WTC11 (cell line): ENCODE measurements around the gene ITPR2. TPM values are rescaled to one million over a fixed set of nuclear protein-coding genes. Genes with fewer than 3 reads are reported as not detected.
"Not testable (repeated sequence)": the region's sequence is repeated elsewhere in the genome, so short reads cannot be mapped to it uniquely, and the experiment has no call there.

Source experiments
- ATAC-seq: fragments of 200-7000 bp; cut with Tn5 transposase; 2 replicates; pipeline ENCODE4 v1.10.0; 2021; ENCODE audit warnings: mild to moderate bottlenecking, moderate library complexity
- CTCF ChIA-PET: fragments of 300-600 bp; sonication (Branson Sonifier 250); formaldehyde crosslinking; loops from one replicate; lab custom pipeline; 2021; ENCODE audit warnings: antibody characterized with exemption; lab: Charles Lee
- POLR2A ChIA-PET: fragments of 350-600 bp; sonication (Branson Sonifier 250); formaldehyde crosslinking; loops from one replicate; lab custom pipeline; 2021; ENCODE audit warnings: antibody characterized with exemption; lab: Charles Lee
- DNase-seq: peaks from one replicate; pipeline ENCODE4 v3.0.0; 2021; ENCODE audit warnings: low spot score
- H3K27ac Mint-ChIP-seq: 2 replicates; pipeline ENCODE4 v1.8.0; 2021; ENCODE audit warnings: mixed read lengths
- H3K27me3 Mint-ChIP-seq: 2 replicates; pipeline ENCODE4 v1.8.0; 2021; ENCODE audit warnings: low read depth, mild to moderate bottlenecking, moderate library complexity, mixed read lengths
- H3K36me3 Mint-ChIP-seq: 2 replicates; pipeline ENCODE4 v1.8.0; 2021; ENCODE audit warnings: mixed read lengths
- H3K4me1 Mint-ChIP-seq: 2 replicates; pipeline ENCODE4 v1.8.0; 2022; ENCODE audit warnings: mixed read lengths
- H3K4me3 Mint-ChIP-seq: 2 replicates; pipeline ENCODE4 v1.8.0; 2021; ENCODE audit warnings: mild to moderate bottlenecking, moderate library complexity, mixed read lengths
- H3K9me3 Mint-ChIP-seq: 2 replicates; pipeline ENCODE4 v1.8.0; 2021; ENCODE audit warnings: mixed read lengths
- CBFB ChIP-seq: sonication (generic); formaldehyde crosslinking; IDR thresholded peaks from 2 replicates; pipeline ENCODE4 v1.8.1; 2022; ENCODE audit warnings: mild to moderate bottlenecking, low read depth, missing genetic modification reagents
- CDX4 ChIP-seq: fragments of 250-450 bp; sonication (Bioruptor Pico); IDR thresholded peaks from 2 replicates; pipeline ENCODE4 v1.9.0; 2021; ENCODE audit warnings: moderate library complexity, mild to moderate bottlenecking, inconsistent platforms, borderline replicate concordance
- E2F1 ChIP-seq: sonication (generic); formaldehyde crosslinking; IDR thresholded peaks from 2 replicates; pipeline ENCODE4 v1.8.0; 2022; ENCODE audit warnings: mild to moderate bottlenecking, missing genetic modification reagents
- FOXK1 ChIP-seq: sonication (generic); formaldehyde crosslinking; IDR thresholded peaks from 2 replicates; pipeline ENCODE4 v1.8.0; 2022; ENCODE audit warnings: mild to moderate bottlenecking, moderate library complexity, missing genetic modification reagents
- GABPB1 ChIP-seq: sonication (generic); formaldehyde crosslinking; IDR thresholded peaks from 2 replicates; pipeline ENCODE4 v1.8.1; 2023; ENCODE audit warnings: mild to moderate bottlenecking, missing genetic modification reagents
- MXD4 ChIP-seq: fragments of 250-450 bp; sonication (Bioruptor Pico); IDR thresholded peaks from 2 replicates; pipeline ENCODE4 v1.8.0; 2021; ENCODE audit warnings: mild to moderate bottlenecking, moderate library complexity, borderline replicate concordance
- PRDM15 ChIP-seq: sonication (generic); formaldehyde crosslinking; IDR thresholded peaks from 2 replicates; pipeline ENCODE4 v1.8.0; 2022; ENCODE audit warnings: missing genetic modification reagents
- USF2 ChIP-seq: sonication (generic); formaldehyde crosslinking; IDR thresholded peaks from 2 replicates; pipeline ENCODE4 v1.8.1; 2023; ENCODE audit warnings: mild to moderate bottlenecking, missing genetic modification reagents, moderate library complexity
- ZNF121 ChIP-seq: sonication (generic); formaldehyde crosslinking; IDR thresholded peaks from 2 replicates; pipeline ENCODE4 v1.8.0; 2023; ENCODE audit warnings: missing genetic modification reagents
- total RNA-seq: library from RNA; stranded (reverse); gene quantifications from 3 replicates; pipeline ENCODE4 v1.2.3, GENCODE V29; 2021

Gene ITPR2
- total RNA-seq, 1 experiment from 2014 or later = 50.7 TPM

- no peak for TF ChIP-seq PRDM15 (CRISPR knock-in tag)
Observed at GRCh38 chr12:26836201-26836600, 3.2 kb upstream of the ITPR2 start (continued).

GRCh38 chr12:26834503-26835060, 1.6 kb upstream of the ITPR2 start:
- not testable (repeated sequence) for DNase-seq, ATAC-seq
- peaks cover 14% of the 10 kb centered on the region for H3K9me3 Mint-ChIP-seq
- peaks cover 13% of the 10 kb centered on the region for H3K36me3 Mint-ChIP-seq
- H3K4me3 Mint-ChIP-seq = peak overlapping the region; percentile 91; the same call in 1 of the 2 replicates
- TF ChIP-seq ZNF121 = peak; percentile 59; the same call in 1 of the 2 replicates
- TF ChIP-seq, all 79 proteins: peak for 1; not testable (repeated sequence) for 78
- H3K27me3 Mint-ChIP-seq, H3K27ac Mint-ChIP-seq: not testable (repeated sequence)
- POLR2A ChIA-PET = interaction anchor here (0.6 to 1.3 kb wide), 2 partner anchors 36 to 37 kb away, joined by 3 read pairs; no protein-coding TSS in a partner anchor
- CTCF ChIA-PET = interaction anchor here (0.7 to 3.8 kb wide), 4 partner anchors 12 to 133 kb away, joined by 3 to 24 read pairs (median 10); no protein-coding TSS in a partner anchor
- H3K4me1 Mint-ChIP-seq = peaks cover 22% of the 10 kb centered on the region

GRCh38 chr12:26833743-26834490, 923 bp upstream of the ITPR2 start:
- H3K4me1 Mint-ChIP-seq = peaks cover 29% of the 10 kb centered on the region
- ATAC-seq = peak; percentile 64
- peaks cover 9% of the 10 kb centered on the region for H3K36me3 Mint-ChIP-seq
- H3K27ac Mint-ChIP-seq = peak overlapping the region; percentile 86
- H3K9me3 Mint-ChIP-seq = peaks cover 10% of the 10 kb centered on the region
- CTCF ChIA-PET = interaction anchor here (0.7 to 3.8 kb wide), 10 partner anchors 9 to 169 kb away, joined by 3 to 24 read pairs (median 4); no protein-coding TSS in a partner anchor
- POLR2A ChIA-PET = interaction anchor here (0.6 to 1.3 kb wide), 3 partner anchors 9 to 37 kb away, joined by 3 read pairs; no protein-coding TSS in a partner anchor
- TF ChIP-seq CBFB (CRISPR knock-in tag) = no peak
- peak; percentile 95 for TF ChIP-seq PRDM15 (CRISPR knock-in tag)
- peak; percentile 64; the same call in 1 of the 2 replicates for TF ChIP-seq FOXK1 (CRISPR knock-in tag)
- peaks cover 4% of the 10 kb centered on the region; the same call in 1 of the 2 replicates for H3K27me3 Mint-ChIP-seq
- DNase-seq = peak; percentile 69
- H3K4me3 Mint-ChIP-seq = peak overlapping the region; percentile 91

GRCh38 chr12:26831951-26832821, 808 bp downstream of the ITPR2 start:
- Mint-ChIP-seq H3K4me1 (peaks cover 42% of the 10 kb centered on the region), H3K27ac (peak overlapping the region; percentile 78), H3K4me3 (peak overlapping the region; percentile 85), H3K27me3 (no peaks in the 10 kb centered on the region; the same call in 1 of the 2 replicates), H3K36me3 (no peaks in the 10 kb centered on the region; the same call in 1 of the 2 replicates), H3K9me3 (no peaks in the 10 kb centered on the region)
- POLR2A ChIA-PET = no interaction called here
- DNase-seq (peak; percentile 46), ATAC-seq (peak; percentile 5)
- CTCF ChIA-PET = interaction anchor here (0.7 to 3.8 kb wide), 6 partner anchors 14 to 203 kb away, joined by 3 to 24 read pairs (median 4); no protein-coding TSS in a partner anchor
- TF ChIP-seq MXD4 (CRISPR knock-in tag) (no peak), CDX4 (CRISPR knock-in tag) (no peak), GABPB1 (CRISPR knock-in tag) (peak; percentile 23; the same call in 1 of the 2 replicates), USF2 (CRISPR knock-in tag) (no peak), E2F1 (no peak)
